GM19099 (cell line): ENCODE data around the gene CD58.

Experiments
- POLR2A ChIP-seq: IDR thresholded peaks from 3 replicates; pipeline ENCODE4 v1.6.1; 2011; ENCODE audit warnings: low read depth; ENCODE audit not compliant: insufficient read length; ENCODE audit errors: extremely low read depth

Gene CD58

GRCh38 chr1:116483481-116484309 is 87.1 kb downstream of the CD58 start:
- no peak for TF ChIP-seq POLR2A

DNA sequence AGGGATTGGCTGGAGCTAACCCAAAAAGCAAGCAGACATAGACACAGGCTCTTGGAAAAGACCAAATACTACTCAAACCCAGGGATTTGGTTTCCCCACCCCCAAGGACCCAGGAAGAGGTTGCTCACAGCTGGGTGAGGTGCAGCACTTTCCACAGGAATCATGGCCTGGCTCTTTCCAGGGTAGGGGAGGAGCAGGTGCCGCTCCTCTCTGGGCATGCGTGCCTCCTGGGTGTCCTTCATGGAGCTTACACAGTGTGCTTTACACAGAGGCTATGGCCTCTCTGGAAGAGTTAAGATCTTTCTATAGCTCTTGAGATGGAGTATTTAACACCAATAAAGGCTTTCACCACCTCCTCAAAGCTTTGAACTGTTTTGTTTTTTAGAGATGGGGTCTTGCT is 88.3 kb downstream of the CD58 start:
- TF ChIP-seq POLR2A, result no peak

DNA sequence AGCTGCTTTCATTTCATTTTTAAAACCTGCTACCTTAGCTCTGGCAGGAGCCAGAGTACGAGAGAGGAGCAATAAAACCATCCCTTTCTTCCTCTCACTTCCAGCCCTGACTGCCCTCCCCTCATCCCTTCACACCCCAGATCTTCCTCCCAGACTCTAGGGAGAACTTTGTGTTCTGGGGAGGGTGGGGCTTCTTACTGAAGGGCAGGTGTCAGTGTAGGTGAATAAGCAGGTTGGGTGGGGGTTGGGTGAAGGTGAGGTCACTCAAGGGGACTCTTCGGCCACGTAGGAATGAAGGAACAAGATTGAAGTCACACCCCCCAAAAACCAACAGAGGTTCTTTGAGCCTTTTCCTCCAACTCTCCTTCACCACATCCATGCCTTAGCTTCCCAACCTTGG is 88.9 kb downstream of the CD58 start:
- TF ChIP-seq POLR2A, result no peak

- no peak for TF ChIP-seq POLR2A
These were observed 92.2 kb downstream of the CD58 start for GRCh38 chr1:116478621-116479020.

GRCh38 chr1:116477429-116477828 is 93.4 kb downstream of the CD58 start:
- TF ChIP-seq POLR2A, result no peak

DNA sequence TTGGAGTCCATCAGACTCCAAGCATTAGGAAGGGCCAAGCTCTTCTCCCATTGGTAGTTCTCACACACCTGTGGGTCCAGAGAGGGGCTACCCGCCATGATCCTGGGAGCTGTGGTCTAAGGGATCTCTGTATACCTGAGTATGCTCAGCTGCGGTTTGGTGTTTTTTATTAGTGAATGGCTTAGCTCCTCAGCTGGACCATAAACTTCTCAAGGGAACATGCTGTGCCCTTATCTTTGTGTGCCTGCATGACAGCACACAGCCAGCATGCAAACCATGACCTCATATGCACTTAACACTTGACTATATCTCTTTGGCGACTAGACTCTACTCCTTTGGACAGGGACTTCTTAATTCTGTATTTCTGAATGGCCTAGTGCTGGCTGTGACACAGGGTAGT is 94.5 kb downstream of the CD58 start:
- no peak for TF ChIP-seq POLR2A

- no peak for TF ChIP-seq POLR2A
These were observed 95.0 kb downstream of the CD58 start for GRCh38 chr1:116475850-116476218.

- TF ChIP-seq POLR2A, result no peak
These were observed 95.6 kb downstream of the CD58 start for GRCh38 chr1:116474921-116475849.

- TF ChIP-seq POLR2A, result no peak
These were observed 98.3 kb downstream of the CD58 start for GRCh38 chr1:116472431-116472961.

DNA sequence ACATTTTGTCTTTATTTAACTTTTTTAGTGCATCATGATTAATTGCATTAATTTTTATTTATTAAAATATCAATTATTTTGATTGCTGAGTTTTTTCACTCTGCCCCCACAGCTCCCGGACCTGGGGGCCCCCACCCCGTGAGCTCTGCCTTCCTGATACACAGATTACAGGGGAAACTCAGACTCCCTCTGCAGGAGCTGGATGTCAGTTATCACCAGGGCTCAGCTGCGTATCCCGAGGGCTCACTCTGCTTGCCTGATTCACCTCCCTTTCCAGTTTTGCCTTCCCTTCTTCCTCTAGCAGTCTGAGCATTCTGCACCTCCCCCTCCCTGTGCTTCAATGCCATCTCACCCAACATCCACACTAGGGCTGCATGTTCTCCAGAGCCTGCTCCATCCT is 99.6 kb downstream of the CD58 start:
- TF ChIP-seq POLR2A, result no peak

DNA sequence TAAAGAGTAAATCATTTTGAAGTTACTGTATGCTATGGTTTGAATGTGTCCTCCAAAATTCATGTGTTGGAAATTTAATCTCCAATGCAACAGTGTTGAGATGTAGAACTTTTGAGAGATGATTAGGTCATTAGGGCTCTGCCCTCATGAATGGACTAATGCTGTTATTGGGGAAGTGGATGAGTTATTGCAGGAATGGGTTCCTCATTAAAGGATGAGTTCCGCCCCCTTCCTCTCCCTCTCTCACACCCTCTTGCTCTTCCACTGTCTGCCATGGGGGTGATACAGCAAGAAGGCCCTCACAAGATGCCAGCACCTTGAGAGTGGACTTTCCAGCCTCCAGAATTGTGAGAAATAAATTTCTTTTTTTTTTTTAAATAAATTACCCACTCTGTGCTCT is 100.2 kb downstream of the CD58 start:
- no peak for TF ChIP-seq POLR2A

- TF ChIP-seq POLR2A, result no peak
These were observed 103.8 kb downstream of the CD58 start for GRCh38 chr1:116466810-116467557.

- TF ChIP-seq POLR2A, result no peak
These were observed 104.8 kb downstream of the CD58 start for GRCh38 chr1:116465845-116466685.

GRCh38 chr1:116465477-116465844 is 105.4 kb downstream of the CD58 start:
- TF ChIP-seq POLR2A, result no peak
